HG02588 (cell line): ENCODE results near the gene CCDC93.

Source experiments
- ATAC-seq: cut with Tn5 transposase; IDR thresholded peaks from one replicate; pipeline ENCODE4 v1.9.1; 2021; ENCODE audit warnings: mild to moderate bottlenecking, moderate library complexity; ENCODE audit not compliant: unreplicated experiment

Gene CCDC93

GRCh38 chr2:118013724-118014491 lies at the start of gene CCDC93:
TSS of gene CCDC93 (minus strand) at chr2:118014070. CDS start at chr2:118013995, 75 bp downstream.
- peak; percentile 93 for ATAC-seq

- no peak for ATAC-seq
Observed at GRCh38 chr2:118062669-118063068, 48.8 kb upstream of the CCDC93 start.

GRCh38 chr2:118062048-118062447 lies 48.2 kb upstream of the CCDC93 start:
- ATAC-seq = no peak

- ATAC-seq = peak; percentile 73
Observed at GRCh38 chr2:118061135-118061955, 47.5 kb upstream of the CCDC93 start.

- ATAC-seq = no peak
Observed at GRCh38 chr2:118059919-118060478, 46.1 kb upstream of the CCDC93 start.

- ATAC-seq = no peak
Observed at GRCh38 chr2:118058951-118059350, 45.1 kb upstream of the CCDC93 start.

GRCh38 chr2:118056801-118057200 lies 42.9 kb upstream of the CCDC93 start:
- ATAC-seq = no peak

- peak; percentile 85 for ATAC-seq
Observed at GRCh38 chr2:118056165-118056534, 42.3 kb upstream of the CCDC93 start.

GRCh38 chr2:118055512-118056164 lies 41.8 kb upstream of the CCDC93 start:
- peak; percentile 83 for ATAC-seq

- ATAC-seq = no peak
Observed at GRCh38 chr2:118054213-118055008, 40.5 kb upstream of the CCDC93 start.

- no peak for ATAC-seq
Observed at GRCh38 chr2:118053681-118054080, 39.8 kb upstream of the CCDC93 start.

- ATAC-seq = no peak
Observed at GRCh38 chr2:118052474-118052873, 38.6 kb upstream of the CCDC93 start.

GRCh38 chr2:118051826-118052358 lies 38.0 kb upstream of the CCDC93 start:
- ATAC-seq = no peak

GRCh38 chr2:118050974-118051373 lies 37.1 kb upstream of the CCDC93 start:
- no peak for ATAC-seq

- ATAC-seq = no peak
Observed at GRCh38 chr2:118050386-118050785, 36.5 kb upstream of the CCDC93 start.

GRCh38 chr2:118049816-118050140 lies 35.9 kb upstream of the CCDC93 start:
- peak; percentile 76 for ATAC-seq

- ATAC-seq = peak; percentile 14
Observed at GRCh38 chr2:118049140-118049815, 35.4 kb upstream of the CCDC93 start.

- no peak for ATAC-seq
Observed at GRCh38 chr2:118048401-118048800, 34.5 kb upstream of the CCDC93 start.

GRCh38 chr2:118047380-118047826 lies 33.5 kb upstream of the CCDC93 start:
- no peak for ATAC-seq
